Upper lobe of left lung (tissue), 4 donors: ENCODE data around the gene ZNF75A.

Source experiments
- EP300 ChIP-seq, 4 donors: sonication (generic); formaldehyde crosslinking; IDR thresholded peaks; one replicate each; pipeline ENCODE4 v1.5.1; 2017; ENCODE audit warnings: antibody characterized with exemption in 4 of 4, control low read depth in 2 of 4
- POLR2A ChIP-seq, 4 donors: fragments of 450-650 bp; IDR thresholded peaks; one replicate each; pipeline ENCODE4 v1.5.1; 2016 to 2017; ENCODE audit warnings: antibody characterized with exemption in 4 of 4, mild to moderate bottlenecking in 2 of 4

DNA sequence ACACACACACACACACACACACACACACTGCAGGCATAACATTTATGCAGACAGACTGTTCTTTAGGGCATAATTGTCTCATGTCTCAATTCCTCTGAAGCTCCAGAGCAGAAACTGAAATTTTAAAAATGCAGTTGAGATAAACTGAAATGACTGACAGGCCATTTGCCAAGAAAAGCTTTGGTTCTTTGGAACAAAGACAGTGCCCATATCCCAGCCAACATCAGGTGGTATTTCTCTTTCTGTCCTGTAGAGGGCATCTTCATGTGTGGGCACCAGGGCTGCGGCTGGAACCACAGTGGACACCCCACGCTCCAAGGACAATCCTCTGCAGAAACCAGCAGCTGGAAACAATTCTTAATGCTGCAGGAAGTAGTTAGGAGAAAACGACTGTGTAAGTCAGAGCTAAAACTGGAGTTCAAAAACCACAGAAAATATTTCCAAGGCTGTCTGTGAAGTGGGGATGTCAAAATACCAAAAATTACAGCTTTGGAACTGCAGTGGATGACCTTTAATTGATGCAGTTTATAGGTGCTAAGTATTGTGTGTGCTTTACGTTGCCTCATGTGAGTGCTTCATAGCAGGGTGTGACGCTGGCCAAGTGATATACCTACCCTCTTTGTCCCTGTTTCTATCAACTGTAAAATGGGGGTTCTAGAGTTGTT, 38.3 kb upstream of the ZNF75A start:
- no peak for TF ChIP-seq EP300 (IDR thresholded peaks at IDR 0.05)
- no peak for TF ChIP-seq POLR2A (IDR thresholded peaks at IDR 0.05)
